T-helper 1 cell (primary cell): ENCODE data around the gene POU2F3.
A peak's percentile ranks its signal among the peaks of the same experiment; 100 is the strongest.

Source experiments
- DNase-seq, 5 donors: peaks; one replicate each; pipeline ENCODE4 v3.0.0-alpha.2; 2012 to 2020

Gene POU2F3

GRCh38 chr11:120344302-120345004 lies 104.5 kb downstream of the POU2F3 start:
- DNase-seq, result peak in 4 of 5 donors; percentile 27 to 87 (median 56)

GRCh38 chr11:120346233-120346632 lies 106.3 kb downstream of the POU2F3 start:
- no peak for DNase-seq

DNA sequence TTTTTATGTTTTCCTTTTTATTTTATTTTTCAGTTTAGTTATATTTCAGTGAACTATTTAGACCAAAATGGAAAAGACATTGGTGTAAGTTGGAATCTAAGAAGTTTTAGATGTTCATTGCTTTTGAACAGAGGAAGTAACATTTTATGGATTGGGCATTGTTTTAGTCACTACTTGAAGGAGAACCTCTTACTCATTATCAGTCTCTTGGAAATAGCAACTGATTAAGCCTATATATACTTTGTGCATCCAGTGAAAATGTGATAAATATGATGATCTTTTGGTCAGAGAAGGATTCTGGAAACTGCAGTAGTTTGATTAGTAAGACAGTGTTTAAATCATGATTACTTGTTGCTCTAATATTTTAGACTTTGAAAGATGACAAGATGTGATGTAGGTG lies 110.7 kb downstream of the POU2F3 start:
- no peak for DNase-seq

DNA sequence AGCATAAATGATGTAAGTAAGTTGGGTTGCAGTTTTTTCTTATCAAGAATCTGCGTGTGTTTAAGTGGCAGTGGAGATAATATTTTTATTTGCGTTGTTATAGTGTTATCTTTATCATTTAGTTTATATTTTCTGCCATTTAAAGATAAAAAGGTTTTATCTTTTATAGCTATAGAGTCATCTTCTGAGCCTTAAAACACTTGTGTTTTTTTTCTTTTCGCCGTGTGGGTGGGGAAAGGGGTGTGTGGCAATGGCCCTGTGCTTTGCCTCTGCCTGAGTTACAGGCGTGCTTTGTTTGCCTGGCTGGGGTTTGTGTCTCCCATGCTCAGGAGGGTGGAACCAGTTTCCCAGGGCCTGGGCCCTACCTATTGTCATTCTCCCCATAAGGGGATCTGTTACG lies 112.5 kb downstream of the POU2F3 start:
- no peak for DNase-seq

GRCh38 chr11:120354068-120354467 lies 114.1 kb downstream of the POU2F3 start:
- DNase-seq, result no peak

GRCh38 chr11:120354779-120355178 lies 114.8 kb downstream of the POU2F3 start:
- no peak for DNase-seq

GRCh38 chr11:120357620-120358019 lies 117.7 kb downstream of the POU2F3 start:
- no peak for DNase-seq

DNA sequence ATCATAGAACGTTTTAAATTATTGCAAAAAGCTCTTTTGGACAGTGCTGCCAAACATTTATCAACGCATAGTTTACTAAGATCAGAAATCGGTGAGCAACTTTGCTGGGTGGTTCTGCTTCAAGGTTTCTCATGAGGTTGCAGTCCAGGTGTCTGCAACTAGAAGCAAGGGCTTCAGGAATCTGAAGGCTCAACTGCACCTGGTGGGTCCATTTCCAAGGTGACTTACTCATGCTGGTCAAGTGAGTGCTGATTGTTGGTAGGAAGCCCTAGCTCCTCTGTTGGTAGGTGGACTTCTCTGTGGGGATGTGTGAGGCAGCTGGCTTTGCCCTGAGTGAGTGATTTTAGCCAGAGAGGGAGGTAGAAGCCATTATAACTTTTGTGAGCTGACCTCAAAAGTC lies 118.8 kb downstream of the POU2F3 start:
- no peak for DNase-seq

DNA sequence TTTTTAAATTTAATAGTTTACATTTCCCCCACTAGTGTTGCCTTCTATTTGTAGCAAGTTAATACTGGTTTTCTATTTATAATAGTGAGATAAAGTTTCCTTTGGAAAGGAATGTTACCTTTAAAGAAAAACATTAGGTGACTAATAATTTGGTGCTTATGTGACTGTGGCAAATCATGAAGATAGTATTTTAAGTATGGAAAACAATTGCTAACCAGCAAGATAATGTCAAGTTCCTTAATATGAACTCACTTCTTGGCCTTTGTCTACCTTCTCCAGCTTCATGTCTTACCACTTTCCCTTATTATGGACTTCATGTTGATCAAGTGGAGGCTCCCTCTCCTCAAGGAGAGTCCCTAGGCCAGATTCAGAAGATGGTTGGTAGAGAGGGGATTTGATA lies 123.5 kb downstream of the POU2F3 start:
- DNase-seq, result no peak

GRCh38 chr11:120365512-120365911 lies 125.6 kb downstream of the POU2F3 start:
- DNase-seq, result no peak
